D721Med (cell line): ENCODE measurements around the gene MPST.

ENCODE experiments used
- DNase-seq: peaks from one replicate; pipeline ENCODE4 v3.0.0; 2011; ENCODE audit warnings: low spot score; ENCODE audit not compliant: insufficient read length
- FAIRE-seq: peaks from 2 replicates; lab custom pipeline; 2011; peaks lifted over from hg19 to GRCh38; lab: Jason Lieb, UNC
- TF ChIP-seq, protein P1 (sequence below): IDR thresholded peaks from 2 replicates; pipeline ENCODE4 v1.5.1; 2012; ENCODE audit warnings: mild to moderate bottlenecking, control low read depth; ENCODE audit not compliant: insufficient read depth; ENCODE audit errors: missing control alignments

The MPST gene

GRCh38 chr22:37075822-37076433 is 56.4 kb downstream of the MPST start:
- FAIRE-seq: no peak
- TF ChIP-seq, protein P1, sequence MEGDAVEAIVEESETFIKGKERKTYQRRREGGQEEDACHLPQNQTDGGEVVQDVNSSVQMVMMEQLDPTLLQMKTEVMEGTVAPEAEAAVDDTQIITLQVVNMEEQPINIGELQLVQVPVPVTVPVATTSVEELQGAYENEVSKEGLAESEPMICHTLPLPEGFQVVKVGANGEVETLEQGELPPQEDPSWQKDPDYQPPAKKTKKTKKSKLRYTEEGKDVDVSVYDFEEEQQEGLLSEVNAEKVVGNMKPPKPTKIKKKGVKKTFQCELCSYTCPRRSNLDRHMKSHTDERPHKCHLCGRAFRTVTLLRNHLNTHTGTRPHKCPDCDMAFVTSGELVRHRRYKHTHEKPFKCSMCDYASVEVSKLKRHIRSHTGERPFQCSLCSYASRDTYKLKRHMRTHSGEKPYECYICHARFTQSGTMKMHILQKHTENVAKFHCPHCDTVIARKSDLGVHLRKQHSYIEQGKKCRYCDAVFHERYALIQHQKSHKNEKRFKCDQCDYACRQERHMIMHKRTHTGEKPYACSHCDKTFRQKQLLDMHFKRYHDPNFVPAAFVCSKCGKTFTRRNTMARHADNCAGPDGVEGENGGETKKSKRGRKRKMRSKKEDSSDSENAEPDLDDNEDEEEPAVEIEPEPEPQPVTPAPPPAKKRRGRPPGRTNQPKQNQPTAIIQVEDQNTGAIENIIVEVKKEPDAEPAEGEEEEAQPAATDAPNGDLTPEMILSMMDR: no peak
- no peak for DNase-seq

DNA sequence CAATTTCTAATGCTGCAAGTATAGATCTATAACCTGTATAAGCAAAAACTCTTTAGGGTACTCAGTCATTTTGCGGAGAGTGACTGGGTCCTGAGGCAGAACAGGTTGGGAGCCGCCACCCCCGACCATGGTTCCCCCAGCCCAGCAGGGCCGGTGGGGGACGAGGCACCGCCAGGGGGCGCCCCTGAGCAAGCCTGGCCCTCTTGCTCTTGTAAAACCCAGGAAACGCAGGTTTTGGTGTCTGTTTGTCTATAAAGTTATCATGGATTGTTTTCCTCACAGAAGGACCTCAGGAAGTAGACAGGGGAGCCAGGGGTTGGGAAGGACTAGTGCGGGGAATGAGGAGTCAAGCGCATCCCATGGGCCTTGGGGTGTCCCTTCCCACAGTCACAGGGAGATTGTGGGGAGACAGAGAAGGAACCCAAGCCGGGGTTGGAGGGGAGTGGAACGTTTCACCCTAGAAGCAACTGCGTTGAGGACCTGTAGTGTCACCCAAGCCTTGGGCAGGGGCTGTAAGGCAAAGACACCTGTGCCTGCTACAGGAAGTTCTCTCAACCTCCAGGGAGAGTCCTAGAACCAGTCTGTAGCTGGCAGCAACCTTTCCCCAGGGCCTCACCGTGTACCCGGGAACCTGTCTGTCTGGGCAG is 58.4 kb downstream of the MPST start:
- FAIRE-seq (no peak), DNase-seq (peak; percentile 56)
- TF ChIP-seq, protein P1: peak; percentile 53

- TF ChIP-seq, protein P1: no peak
- DNase-seq (no peak), FAIRE-seq (no peak)
Measured at GRCh38 chr22:37079158-37079557, 59.6 kb downstream of the MPST start.
